Activated gamma-delta T cell treated with Interleukin-2 at 50 U/mL for 16 hours (primary cell): Measurements from ENCODE around the gene TUBA3E.
"Not testable (repeated sequence)": the region's sequence is repeated elsewhere in the genome, so short reads cannot be mapped to it uniquely, and the experiment has no call there.

ENCODE experiments used
- DNase-seq: peaks from one replicate; pipeline ENCODE4 v3.0.0-alpha.2; 2020

TUBA3E gene

GRCh38 chr2:130142396-130143265, 55.6 kb downstream of the TUBA3E start:
- not testable (repeated sequence) for DNase-seq
